Right lobe of liver (tissue), 6 donors: Measurements from ENCODE around the gene MYOM1. TPM values are rescaled to one million over a fixed set of nuclear protein-coding genes. Genes with fewer than 3 reads are reported as not detected.
"Not testable (repeated sequence)": the region's sequence is repeated elsewhere in the genome, so short reads cannot be mapped to it uniquely, and the experiment has no call there.

Experiments used
- ATAC-seq, 4 donors: fragments of 200-7000 bp; cut with Tn5 transposase; one replicate each; pipeline ENCODE4 v1.9.1; 2020; ENCODE audit warnings: mild to moderate bottlenecking in 4 of 4, moderate library complexity in 4 of 4
- DNase-seq, 3 donors: peaks; one replicate each; pipeline ENCODE4 v3.0.0-alpha.2; 2020
- H3K27ac ChIP-seq, 3 donors: fragments of 200-600 bp; one replicate each; pipeline ENCODE4 v1.8.0; 2022
- H3K27me3 ChIP-seq, 2 donors: fragments of 200-600 bp; one replicate each; pipeline ENCODE4 v1.8.0; 2022
- H3K36me3 ChIP-seq, 4 donors: fragments of 200-600 bp; sonication (generic) in 1 of 4; one replicate each; pipeline versions ENCODE4 v1.5.1 to v1.8.0; 2017 to 2022; ENCODE audit warnings: control low read depth in 1 of 4
- H3K4me1 ChIP-seq, 4 donors: fragments of 200-600 bp; sonication (generic) in 1 of 4; one replicate each; pipeline versions ENCODE4 v1.5.1 to v1.8.0; 2017 to 2022; ENCODE audit warnings: control low read depth in 1 of 4
- H3K4me3 ChIP-seq, 3 donors: fragments of 200-600 bp; one replicate each; pipeline ENCODE4 v1.8.0; 2022
- H3K9me3 ChIP-seq, 4 donors: fragments of 200-600 bp; sonication (generic) in 1 of 4; one replicate each; pipeline versions ENCODE4 v1.5.1 to v1.8.0; 2017 to 2022; ENCODE audit warnings: control low read depth in 1 of 4
- CTCF ChIP-seq, 4 donors: fragments of 200-600 bp in 3 of 4; fragments of 450-650 bp in 1 of 4; IDR thresholded peaks; one replicate each; pipeline versions ENCODE4 v1.5.1 to v1.8.0; 2016 to 2022; ENCODE audit warnings: antibody characterized with exemption in 4 of 4, mild to moderate bottlenecking in 2 of 4
- POLR2A ChIP-seq: fragments of 450-650 bp; IDR thresholded peaks from one replicate; pipeline ENCODE4 v1.6.1; 2017; ENCODE audit warnings: antibody characterized with exemption, mild to moderate bottlenecking
- WGBS: methylation state at CpG from one replicate; pipeline ENCODE4 v1.1.6; 2018; ENCODE audit warnings: low coverage, low lambda C conversion rate; ENCODE audit not compliant: insufficient coverage; ENCODE audit errors: missing lambda C conversion rate; 5-methylcytosine and 5-hydroxymethylcytosine counted together
- intact Hi-C, 2 donors: fragments of 100-400 bp; cut with DNase I; formaldehyde crosslinking; loops; one replicate each; pipeline versions ENCODE4 v1.11.2 to v1.14.1; 2022
- total RNA-seq, 6 experiments: library from RNA; depleted of rRNA in 2 of 6; stranded (reverse); fragments of >200 nt in 2 of 6; fragmentation: NEBNext Ultra II Directional in 3 of 6; extraction: Animal tissue kit (Norgen Biotek cat#: 25700) in 3 of 6; gene quantifications; one replicate each; pipeline versions ENCODE4 v1.1.0 to v1.2.4, GENCODE V29; 2016 to 2023
- donor health status: DM: no; HTN: yes; CAD: no.
- donor health status: DM: no; HTN: no; CAD: no.
- donor health status: DM: no; HTN: no; CAD: no.
- donor health status: DM: no; HTN: yes; CAD: no.
- donor health status: DM: no; HTN: yes; CAD: no.

The MYOM1 gene
- total RNA-seq, 6 experiments from 2014 or later = 3.1 to 64.5 (median 19.1) TPM

DNA sequence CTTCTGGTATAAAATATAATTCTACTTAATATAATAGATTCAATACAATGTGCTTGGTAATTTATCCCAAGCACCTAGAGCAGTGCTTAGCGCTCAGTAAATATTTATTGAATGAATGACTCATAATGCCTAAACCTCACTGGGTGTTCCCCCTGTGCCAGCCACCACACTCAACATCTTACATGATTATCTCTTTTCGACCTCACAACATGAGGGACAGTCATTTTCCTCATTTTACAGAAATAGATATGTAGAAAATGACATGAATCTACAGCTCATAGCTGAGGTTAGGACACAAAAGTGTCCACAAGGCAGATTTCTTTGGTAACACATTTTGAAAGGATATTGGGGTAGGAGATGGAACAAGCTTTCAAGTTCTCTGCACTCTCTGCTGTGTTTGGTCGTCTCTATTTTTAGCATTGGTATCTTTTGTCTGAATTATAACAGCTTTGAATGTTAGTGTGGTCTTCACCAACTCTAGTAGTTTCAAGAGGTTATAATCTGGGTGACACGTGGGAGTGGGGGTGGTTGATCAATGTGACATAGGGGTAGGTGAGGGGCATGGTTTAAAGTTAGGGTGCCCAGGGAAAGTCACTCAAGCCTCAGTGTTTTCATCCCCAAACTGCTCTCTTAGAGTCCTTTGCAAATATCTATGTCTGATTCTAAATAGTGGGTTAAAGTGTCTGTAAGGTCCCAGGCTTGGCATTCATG, 9.8 kb downstream of the MYOM1 start:
- WGBS = 70% methylated on average over 4 of the region's 4 CpGs
- DNase-seq (no peak), ATAC-seq (peak; percentile 9 to 56 (median 38))
- Histone ChIP-seq H3K36me3 (peaks cover 0 to 10% (median 3%) of the 10 kb centered on the region in 4 donors), H3K9me3 (no peaks in the 10 kb centered on the region), H3K27ac (no peak overlapping the region), H3K4me3 (no peak overlapping the region), H3K27me3 (no peaks in the 10 kb centered on the region), H3K4me1 (peaks cover 0 to 27% (median 4%) of the 10 kb centered on the region in 4 donors)
- intact Hi-C loops = no loop called here
- TF ChIP-seq CTCF (IDR thresholded peaks at IDR 0.05) = no peak
- TF ChIP-seq POLR2A = no peak

DNA sequence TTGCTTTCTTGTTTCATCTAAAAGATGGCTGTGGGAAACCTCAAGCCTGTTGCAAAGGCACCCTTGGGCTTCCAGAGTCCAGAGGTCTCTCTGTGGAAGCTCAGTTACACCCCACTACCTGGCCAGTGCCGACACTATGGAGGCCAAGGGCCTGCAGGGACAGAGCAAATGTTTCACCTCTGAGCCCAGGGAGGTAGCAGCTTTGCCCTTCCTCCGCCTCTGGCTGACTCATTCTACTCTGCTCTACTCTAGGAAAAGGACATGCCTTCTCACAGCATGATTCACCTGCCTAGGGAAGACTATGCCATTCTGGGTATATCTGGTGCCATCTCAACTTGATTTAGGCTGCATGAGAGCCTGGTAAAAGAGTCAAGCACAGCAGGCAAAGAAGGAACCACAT, 12.2 kb downstream of the MYOM1 start:
- peaks cover 0 to 8% (median 0%) of the 10 kb centered on the region in 4 donors for H3K9me3 ChIP-seq
- H3K4me3 ChIP-seq = no peak overlapping the region
- H3K27me3 ChIP-seq = no peaks in the 10 kb centered on the region
- H3K36me3 ChIP-seq = peaks cover 0 to 3% (median 0%) of the 10 kb centered on the region in 4 donors
- DNase-seq = peak in 1 of 3 donors; percentile 33
- peak; percentile 35 to 67 (median 56) for ATAC-seq
- no peak overlapping the region for H3K27ac ChIP-seq
- intact Hi-C loops = no loop called here
- TF ChIP-seq POLR2A = no peak
- TF ChIP-seq CTCF (IDR thresholded peaks at IDR 0.05) = no peak
- H3K4me1 ChIP-seq = peaks cover 0 to 16% (median 4%) of the 10 kb centered on the region in 4 donors
- no CpG with 5 or more reads among the region's 2 CpGs for WGBS

DNA sequence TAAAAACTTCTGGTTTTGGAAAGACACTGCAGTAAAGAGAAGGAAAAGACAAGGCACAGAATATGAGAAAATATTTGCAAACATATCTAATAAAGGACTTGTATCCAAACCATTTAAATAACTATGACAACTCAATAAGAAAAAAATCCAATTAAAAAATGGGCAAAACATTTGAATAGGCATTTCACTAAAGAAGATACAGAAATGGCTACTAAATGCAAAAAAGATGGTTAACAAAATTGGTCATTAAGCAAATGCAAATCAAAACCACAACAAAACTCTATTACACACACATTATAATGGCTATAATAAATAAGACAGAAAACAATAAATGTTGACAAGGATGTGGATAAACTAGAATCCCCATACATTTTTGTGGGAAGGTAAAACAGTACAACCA, 14.5 kb downstream of the MYOM1 start:
- H3K4me3 ChIP-seq = no peak overlapping the region
- peaks cover 0 to 11% (median 0%) of the 10 kb centered on the region in 4 donors for H3K9me3 ChIP-seq
- no peaks in the 10 kb centered on the region for H3K4me1 ChIP-seq
- TF ChIP-seq CTCF (IDR thresholded peaks at IDR 0.05) (no peak), POLR2A (no peak)
- DNase-seq (no peak), ATAC-seq (no peak)
- no peaks in the 10 kb centered on the region for H3K36me3 ChIP-seq
- intact Hi-C loops = no loop called here
- no peak overlapping the region for H3K27ac ChIP-seq
- H3K27me3 ChIP-seq = no peaks in the 10 kb centered on the region

GRCh38 chr18:3199942-3200645, 19.7 kb downstream of the MYOM1 start:
- no peaks in the 10 kb centered on the region for H3K27me3 ChIP-seq
- no peak for ATAC-seq
- intact Hi-C loops = no loop called here

DNA sequence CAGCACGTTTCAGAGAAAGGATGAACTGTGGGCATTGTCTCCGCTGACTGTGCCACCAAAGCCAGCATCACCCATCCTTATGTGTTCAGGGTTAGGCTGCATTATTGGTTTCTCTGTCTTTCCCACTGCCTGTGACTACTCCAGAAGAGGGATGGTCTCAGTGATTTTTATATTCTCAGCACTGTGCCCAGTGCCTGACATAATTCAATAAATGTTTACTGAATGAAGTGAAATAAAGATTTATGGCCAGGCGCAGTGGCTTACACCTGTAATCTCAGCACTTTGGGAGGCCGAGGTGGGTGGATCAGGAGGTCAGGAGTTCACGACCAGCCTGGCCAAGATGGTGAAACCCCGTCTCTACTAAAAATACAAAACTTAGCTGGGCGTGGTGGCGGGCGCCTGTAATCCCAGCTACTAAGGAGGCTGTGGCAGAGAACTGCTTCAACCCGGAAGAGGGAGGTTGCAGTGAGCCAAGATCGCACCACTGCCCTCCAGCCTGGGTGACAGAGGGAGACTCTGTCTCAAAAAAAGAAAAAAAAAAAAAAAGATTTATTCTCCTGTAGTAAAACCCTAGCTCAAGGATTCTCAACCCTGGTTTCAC, 21.4 kb downstream of the MYOM1 start:
- WGBS = 79% methylated on average over 8 of the region's 11 CpGs

More at GRCh38 chr18:3199942-3200645, 19.7 kb downstream of the MYOM1 start:
- TF ChIP-seq CTCF (IDR thresholded peaks at IDR 0.05) = no peak
- TF ChIP-seq POLR2A = no peak
- WGBS = 73% methylated on average over 2 of the region's 2 CpGs
- DNase-seq = no peak
- H3K36me3 ChIP-seq = no peaks in the 10 kb centered on the region
- peaks cover 0 to 11% (median 0%) of the 10 kb centered on the region in 4 donors for H3K9me3 ChIP-seq
- H3K27ac ChIP-seq = no peak overlapping the region
- no peak overlapping the region for H3K4me3 ChIP-seq
- H3K4me1 ChIP-seq = no peaks in the 10 kb centered on the region

More for the DNA sequence above, 21.4 kb downstream of the MYOM1 start:
- H3K4me3 ChIP-seq, intact Hi-C loops, H3K36me3 ChIP-seq, H3K27me3 ChIP-seq, ATAC-seq, H3K27ac ChIP-seq, DNase-seq: not testable (repeated sequence)
- H3K4me1 ChIP-seq = peaks cover 0 to 13% (median 0%) of the 10 kb centered on the region in 4 donors
- H3K9me3 ChIP-seq = peaks cover 0 to 11% (median 0%) of the 10 kb centered on the region in 4 donors
